22Rv1 (cell line): ENCODE data around the gene ARHGDIB.

ENCODE experiments used
- H3K27ac ChIP-seq: fragments of 450-650 bp; 2 replicates; pipeline ENCODE4 v1.5.1; 2017
- ZFX ChIP-seq: fragments of 450-650 bp; IDR thresholded peaks from 2 replicates; pipeline ENCODE4 v1.6.1; 2017; ENCODE audit warnings: antibody characterized with exemption, borderline replicate concordance
- TF ChIP-seq, protein P1 (sequence below): fragments of 450-650 bp; IDR thresholded peaks from 2 replicates; pipeline ENCODE4 v1.5.1; 2017; ENCODE audit warnings: mild to moderate bottlenecking

The ARHGDIB gene

DNA sequence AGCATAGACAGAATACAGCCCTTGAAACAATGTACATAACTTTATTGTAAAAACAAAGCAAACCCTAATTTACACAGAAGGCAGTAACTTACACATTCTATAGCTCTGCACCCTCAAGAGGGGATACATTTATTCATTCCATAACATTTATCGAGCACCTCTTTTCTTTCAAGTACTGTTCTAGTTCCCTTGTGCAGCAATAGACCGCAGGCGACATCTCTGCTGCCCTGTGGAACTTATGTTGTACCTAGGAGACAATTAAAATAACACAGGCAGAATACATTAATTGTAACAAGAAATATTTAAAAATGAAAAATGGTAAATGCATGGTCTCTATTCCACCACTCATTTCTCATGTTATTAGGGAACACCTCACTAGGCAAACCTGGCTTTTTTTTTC lies 1.4 kb upstream of the ARHGDIB start:
- H3K27ac ChIP-seq, result no peak overlapping the region
- TF ChIP-seq, protein P1, sequence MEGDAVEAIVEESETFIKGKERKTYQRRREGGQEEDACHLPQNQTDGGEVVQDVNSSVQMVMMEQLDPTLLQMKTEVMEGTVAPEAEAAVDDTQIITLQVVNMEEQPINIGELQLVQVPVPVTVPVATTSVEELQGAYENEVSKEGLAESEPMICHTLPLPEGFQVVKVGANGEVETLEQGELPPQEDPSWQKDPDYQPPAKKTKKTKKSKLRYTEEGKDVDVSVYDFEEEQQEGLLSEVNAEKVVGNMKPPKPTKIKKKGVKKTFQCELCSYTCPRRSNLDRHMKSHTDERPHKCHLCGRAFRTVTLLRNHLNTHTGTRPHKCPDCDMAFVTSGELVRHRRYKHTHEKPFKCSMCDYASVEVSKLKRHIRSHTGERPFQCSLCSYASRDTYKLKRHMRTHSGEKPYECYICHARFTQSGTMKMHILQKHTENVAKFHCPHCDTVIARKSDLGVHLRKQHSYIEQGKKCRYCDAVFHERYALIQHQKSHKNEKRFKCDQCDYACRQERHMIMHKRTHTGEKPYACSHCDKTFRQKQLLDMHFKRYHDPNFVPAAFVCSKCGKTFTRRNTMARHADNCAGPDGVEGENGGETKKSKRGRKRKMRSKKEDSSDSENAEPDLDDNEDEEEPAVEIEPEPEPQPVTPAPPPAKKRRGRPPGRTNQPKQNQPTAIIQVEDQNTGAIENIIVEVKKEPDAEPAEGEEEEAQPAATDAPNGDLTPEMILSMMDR, result no peak
- no peak for TF ChIP-seq ZFX

DNA sequence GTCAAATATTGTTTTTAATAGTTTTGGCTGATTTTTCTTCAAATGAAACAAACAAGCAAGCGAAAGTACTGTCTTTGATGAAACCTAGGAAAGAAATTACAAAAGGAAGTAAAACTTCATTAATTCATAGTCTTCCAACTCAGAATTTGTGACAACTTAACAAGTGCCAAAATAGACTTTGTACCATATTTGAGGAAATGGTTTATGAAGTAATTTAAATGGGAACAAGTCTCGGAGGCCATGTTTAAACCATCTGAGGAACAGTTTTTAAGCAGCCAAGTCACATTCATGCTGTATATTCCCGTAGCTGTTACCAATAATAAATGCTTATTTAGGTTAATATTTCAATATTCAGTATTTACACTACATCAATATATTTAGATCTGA lies 745 bp upstream of the ARHGDIB start:
- TF ChIP-seq, protein P1, result no peak
- TF ChIP-seq ZFX, result no peak
- no peak overlapping the region for H3K27ac ChIP-seq

DNA sequence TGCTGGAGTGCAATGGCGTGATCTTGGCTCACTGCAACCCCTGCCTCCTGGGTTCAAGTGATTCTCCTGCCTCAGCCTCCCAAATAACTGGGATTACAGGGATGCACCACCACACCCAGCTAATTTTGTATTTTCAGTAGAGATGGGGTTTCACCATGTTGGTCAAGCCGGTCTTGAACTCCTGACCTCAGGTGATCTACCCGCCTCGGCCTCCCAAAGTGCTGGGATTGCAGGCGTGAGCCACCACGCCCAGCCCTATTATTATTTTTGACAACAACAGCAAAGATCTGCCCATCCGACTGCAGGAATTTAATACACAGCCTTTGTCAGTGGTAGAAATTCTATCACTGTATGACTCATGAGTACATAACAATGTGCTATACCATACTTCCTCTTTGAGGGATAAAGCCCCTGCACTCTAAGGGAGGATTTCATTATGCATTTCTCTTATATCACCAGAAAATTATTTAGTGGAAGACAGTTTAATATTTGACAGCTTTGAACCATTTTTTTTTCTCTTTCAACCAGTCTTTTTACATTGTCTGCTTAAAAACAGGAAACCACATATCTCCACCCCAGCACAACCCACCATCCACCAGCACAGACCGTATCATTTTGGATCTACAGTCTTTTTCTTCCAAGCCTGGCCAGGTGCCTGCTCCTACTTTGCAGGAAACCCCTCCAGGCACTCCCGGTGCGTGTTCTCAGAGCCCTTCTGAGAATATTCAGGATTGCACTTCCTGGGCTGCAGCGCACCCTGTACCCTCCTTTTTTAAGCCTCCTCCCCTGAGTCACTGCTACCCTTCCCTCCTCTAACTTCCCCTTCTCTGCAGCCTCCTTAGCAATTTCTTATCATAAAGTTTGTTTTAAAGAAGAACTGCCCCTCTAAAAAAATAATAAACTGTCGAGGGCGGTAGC lies 594 bp downstream of the ARHGDIB start:
- TF ChIP-seq ZFX, result no peak
- TF ChIP-seq, protein P1, result no peak
- H3K27ac ChIP-seq, result no peak overlapping the region

DNA sequence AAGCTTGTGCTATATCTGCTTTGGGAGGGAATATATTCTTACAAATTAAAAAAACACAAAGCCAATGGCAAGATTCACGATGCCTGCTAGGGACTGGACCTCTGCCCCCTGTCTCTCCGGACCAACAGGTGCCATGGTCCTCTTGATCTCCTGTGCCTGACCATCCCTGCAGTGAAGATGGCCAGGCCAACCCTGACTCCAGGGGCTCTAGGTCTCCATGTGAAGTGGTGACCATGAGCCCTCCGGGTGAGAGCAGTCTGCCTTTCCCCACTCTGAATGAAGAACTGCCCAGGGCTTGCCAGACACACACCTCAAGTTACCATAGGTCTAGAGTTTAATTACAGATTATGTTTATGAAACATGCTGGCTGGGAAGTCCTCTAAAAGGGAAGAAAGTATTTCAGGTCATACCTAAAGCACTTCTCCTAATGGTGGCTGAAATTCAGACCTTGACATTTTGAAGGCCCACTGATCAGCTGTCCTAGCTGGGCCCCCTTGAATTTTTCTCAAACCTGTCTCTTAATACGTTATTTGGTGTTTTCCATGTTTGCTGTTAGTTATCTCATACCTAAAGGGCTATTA lies 1.4 kb downstream of the ARHGDIB start:
- H3K27ac ChIP-seq, result no peak overlapping the region
- no peak for TF ChIP-seq ZFX
- TF ChIP-seq, protein P1, result no peak

DNA sequence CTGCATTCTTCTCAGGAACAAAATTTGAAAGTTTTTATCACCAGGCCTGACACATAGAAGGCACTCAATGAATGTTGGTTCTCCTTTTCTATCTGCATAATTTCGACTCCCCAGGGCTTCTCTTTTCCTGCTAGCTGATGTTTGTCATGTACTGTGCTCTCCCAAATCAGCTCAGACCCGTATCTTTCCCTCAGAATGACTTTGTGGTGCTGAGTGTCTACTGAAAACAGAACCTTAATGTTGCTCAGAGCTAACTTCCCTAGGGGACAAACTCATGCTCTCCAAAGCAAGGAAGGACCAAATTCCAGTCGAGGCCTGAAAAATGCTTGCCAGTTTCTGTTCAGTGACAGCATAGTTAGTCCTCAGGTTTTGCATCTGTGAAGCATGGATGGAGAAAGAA lies 1.9 kb downstream of the ARHGDIB start:
- no peak overlapping the region for H3K27ac ChIP-seq
- no peak for TF ChIP-seq ZFX
- TF ChIP-seq, protein P1, result no peak

DNA sequence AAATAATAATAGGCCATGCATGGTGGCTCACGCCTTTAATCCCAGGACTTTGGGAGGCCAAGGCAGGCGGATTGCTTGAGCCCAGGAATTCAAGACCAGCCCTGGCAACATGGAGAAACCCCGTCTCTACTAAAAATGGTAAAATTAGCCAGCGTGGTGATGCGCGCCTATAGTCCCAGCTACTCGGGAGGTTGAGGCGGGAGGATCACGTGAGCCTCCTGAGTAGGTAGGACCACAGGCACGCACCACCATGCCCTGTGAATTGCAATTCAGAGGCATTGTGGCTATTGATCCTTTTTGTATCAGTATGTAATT lies 2.3 kb downstream of the ARHGDIB start:
- no peak overlapping the region for H3K27ac ChIP-seq
- TF ChIP-seq ZFX, result no peak
- TF ChIP-seq, protein P1, result no peak
